Tibial nerve (tissue), 4 donors: ENCODE results near the gene ZNF81.

ENCODE experiments used
- CTCF ChIP-seq, 5 experiments: fragments of 200-600 bp in 3 of 5; fragments of 450-650 bp in 2 of 5; sonication (generic) in 3 of 5; IDR thresholded peaks; one replicate each; pipeline ENCODE4 v1.5.1; 2016 to 2019; ENCODE audit warnings: antibody characterized with exemption in 5 of 5, mild to moderate bottlenecking in 3 of 5, moderate library complexity in 2 of 5
- EP300 ChIP-seq, 2 donors: sonication (generic); formaldehyde crosslinking; IDR thresholded peaks; one replicate each; pipeline ENCODE4 v1.6.1; 2017; ENCODE audit warnings: antibody characterized with exemption in 2 of 2, mild to moderate bottlenecking in 1 of 2
- POLR2A ChIP-seq, 2 donors: fragments of 450-650 bp; IDR thresholded peaks; one replicate each; pipeline ENCODE4 v1.6.1; 2017; ENCODE audit warnings: antibody characterized with exemption in 2 of 2, mild to moderate bottlenecking in 2 of 2, moderate library complexity in 2 of 2

GRCh38 chrX:47843363-47843762, 6.7 kb downstream of the ZNF81 start:
- TF ChIP-seq POLR2A (IDR thresholded peaks at IDR 0.05) (no peak), EP300 (IDR thresholded peaks at IDR 0.05) (no peak), CTCF (IDR thresholded peaks at IDR 0.05) (no peak)
